ENCODE data around the gene FBXL4.

DNA sequence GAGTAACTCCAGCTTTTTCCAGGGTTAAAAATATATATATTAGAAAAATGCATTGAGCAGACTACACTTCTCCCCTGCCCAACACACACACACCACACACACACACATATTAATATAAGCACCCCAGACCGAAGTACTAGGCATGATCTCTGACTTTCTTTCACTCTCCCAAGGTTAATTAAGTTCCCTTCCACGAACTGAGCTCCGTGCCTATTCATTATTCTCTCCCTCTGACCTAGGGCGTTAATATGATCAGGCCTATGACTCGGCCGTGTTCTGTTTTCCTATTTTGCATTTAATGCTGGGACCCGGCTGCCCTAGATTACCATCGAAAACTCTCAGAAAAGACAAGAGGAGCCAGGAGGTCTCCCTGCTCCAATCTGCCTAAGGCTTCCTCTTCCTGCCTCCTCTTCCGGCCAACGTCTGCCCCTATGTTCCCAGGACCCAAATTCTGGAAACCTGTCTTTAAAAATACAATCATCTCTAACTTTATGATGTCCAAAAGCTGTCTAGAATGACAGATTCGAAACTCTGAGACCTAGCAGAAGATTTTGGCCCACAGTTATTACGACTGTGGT lies 119.4 kb downstream of the FBXL4 start:
- TF ChIP-seq, protein P1, sequence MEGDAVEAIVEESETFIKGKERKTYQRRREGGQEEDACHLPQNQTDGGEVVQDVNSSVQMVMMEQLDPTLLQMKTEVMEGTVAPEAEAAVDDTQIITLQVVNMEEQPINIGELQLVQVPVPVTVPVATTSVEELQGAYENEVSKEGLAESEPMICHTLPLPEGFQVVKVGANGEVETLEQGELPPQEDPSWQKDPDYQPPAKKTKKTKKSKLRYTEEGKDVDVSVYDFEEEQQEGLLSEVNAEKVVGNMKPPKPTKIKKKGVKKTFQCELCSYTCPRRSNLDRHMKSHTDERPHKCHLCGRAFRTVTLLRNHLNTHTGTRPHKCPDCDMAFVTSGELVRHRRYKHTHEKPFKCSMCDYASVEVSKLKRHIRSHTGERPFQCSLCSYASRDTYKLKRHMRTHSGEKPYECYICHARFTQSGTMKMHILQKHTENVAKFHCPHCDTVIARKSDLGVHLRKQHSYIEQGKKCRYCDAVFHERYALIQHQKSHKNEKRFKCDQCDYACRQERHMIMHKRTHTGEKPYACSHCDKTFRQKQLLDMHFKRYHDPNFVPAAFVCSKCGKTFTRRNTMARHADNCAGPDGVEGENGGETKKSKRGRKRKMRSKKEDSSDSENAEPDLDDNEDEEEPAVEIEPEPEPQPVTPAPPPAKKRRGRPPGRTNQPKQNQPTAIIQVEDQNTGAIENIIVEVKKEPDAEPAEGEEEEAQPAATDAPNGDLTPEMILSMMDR (IDR thresholded peaks at IDR 0.05; ENCODE audit: control extremely low read depth in 1 of 3, insufficient read depth in 1 of 3, low read depth in 1 of 3, low read length in 3 of 3) = no peak
- TF ChIP-seq POLR2AphosphoS5 (IDR thresholded peaks at IDR 0.05; ENCODE audit: low read depth, low read length) (no peak), KDM1A (IDR thresholded peaks at IDR 0.05; ENCODE audit: borderline replicate concordance, low read length) (no peak), KDM5A (IDR thresholded peaks at IDR 0.05; ENCODE audit: low read length) (no peak), EZH2 (IDR thresholded peaks at IDR 0.05; ENCODE audit: low read depth, low read length, severe bottlenecking) (no peak), POLR2A (IDR thresholded peaks at IDR 0.05; ENCODE audit: control extremely low read depth in 1 of 2, low read depth in 2 of 2, low read length in 2 of 2) (no peak), TCF12 (IDR thresholded peaks at IDR 0.05; ENCODE audit: low read depth, low read length) (no peak), CREB1 (IDR thresholded peaks at IDR 0.05) (no peak), RBBP5 (IDR thresholded peaks at IDR 0.05; ENCODE audit: borderline replicate concordance, low read depth, low read length) (no peak), RFX5 (IDR thresholded peaks at IDR 0.05; ENCODE audit: borderline replicate concordance, low read depth, low read length) (no peak), JUND (IDR thresholded peaks at IDR 0.05; ENCODE audit: low read length) (no peak)

Measured in H1 (cell line).